Measurements from ENCODE around the gene KCNK16. TPM values are rescaled to one million over a fixed set of nuclear protein-coding genes. Genes with fewer than 3 reads are reported as not detected.

KCNK16 gene
- total and polyA plus RNA-seq, 2 of the 13 experiments (the other 11 are each of a cell fraction or from before 2014, with no cell fraction given), result not detected

GRCh38 chr6:39350723-39351505 lies 28.4 kb upstream of the KCNK16 start (continued):
- TF ChIP-seq ZNF318 (CRISPR knock-in tag; IDR thresholded peaks at IDR 0.05), result no peak
- no peak for TF ChIP-seq EZH2 (conservative IDR thresholded peaks at IDR 0.05; ENCODE audit: low read depth, low read length)

GRCh38 chr6:39348740-39349139 lies 26.2 kb upstream of the KCNK16 start:
- Histone ChIP-seq H3K4me3 (replicated peaks in 1 of 3; ENCODE audit: insufficient read depth in 1 of 3, low read depth in 2 of 3, low read length in 3 of 3) (no peak overlapping the region), H3K9me3 (ENCODE audit: low read length) (no peaks in the 10 kb centered on the region), H3K36me3 (replicated peaks in 1 of 2; ENCODE audit: control insufficient read depth in 1 of 2, insufficient read depth in 2 of 2, low read length in 2 of 2) (no peaks in the 10 kb centered on the region), H4K20me1 (ENCODE audit: insufficient read depth, low read length) (no peaks in the 10 kb centered on the region), H3K4me2 (ENCODE audit: low read depth, low read length) (no peak overlapping the region), H3K27ac (ENCODE audit: extremely low read length, insufficient read depth, low read length) (no peak overlapping the region), H3K9ac (ENCODE audit: insufficient read depth, low read depth, low read length) (no peak overlapping the region), H3K4me1 (ENCODE audit: insufficient read depth, low read length) (no peaks in the 10 kb centered on the region), H3K79me2 (ENCODE audit: insufficient read depth, low read length) (no peaks in the 10 kb centered on the region), H2AFZ (ENCODE audit: low read length) (no peak overlapping the region), H3K27me3 (ENCODE audit: control insufficient read depth in 1 of 2, insufficient read depth in 2 of 2, low read length in 2 of 2) (no peaks in the 10 kb centered on the region)
- ChIA-PET CTCF (ENCODE audit: low intra/inter-chr PET ratio, low total read pairs) (interaction anchor here (1.8 kb wide), 1 partner anchor 543 kb away, joined by 19 read pairs; no protein-coding TSS in a partner anchor), POLR2A (no interaction called here)
- FAIRE-seq, result no peak
- in situ Hi-C loops (cut with HindIII; ENCODE audit: extremely low pct_ligation_motif_present, low pct_unique_long_range_greater_than_20kb) (no loop called here), intact Hi-C loops (cut with micrococcal nuclease; ENCODE audit: unreplicated experiment) (loop anchor here (1.0 kb wide), 1 partner anchor 544 kb away; no protein-coding TSS in a partner anchor)
- WGBS (ENCODE audit: low lambda C conversion rate), result 16% methylated on average over 13 of the region's 15 CpGs
- DNase-seq (ENCODE audit: low spot score), result no peak
- TF ChIP-seq ZMYM3 (CRISPR knock-in tag; IDR thresholded peaks at IDR 0.05), result no peak
- TF ChIP-seq CREB1 (IDR thresholded peaks at IDR 0.05), result peak; percentile 49
- no peak for TF ChIP-seq CREB1 (CRISPR knock-in tag; IDR thresholded peaks at IDR 0.05)
- no peak for ATAC-seq
- BruUV-seq (replicated peaks), result no TSS peak

Data from HepG2 (cell line).